OCI-LY1 (cell line): ENCODE results near the gene PRKACB.

Experiments used
- H2AFZ ChIP-seq: fragments of 200-600 bp; sonication (generic), shearing (Covaris generic); 2 replicates; pipeline ENCODE4 v1.6.0; 2014; ENCODE audit warnings: antibody characterized with exemption, mild to moderate bottlenecking, low read length
- H3F3A ChIP-seq: fragments of 200-600 bp; sonication (generic), shearing (Covaris generic); 2 replicates; pipeline ENCODE4 v1.6.0; 2014; ENCODE audit warnings: mild to moderate bottlenecking, antibody characterized with exemption, low read length, moderate library complexity; ENCODE audit not compliant: insufficient read depth
- H3K27ac ChIP-seq: fragments of 200-600 bp; sonication (generic); 2 replicates; pipeline ENCODE4 v1.5.1; 2014; ENCODE audit warnings: low read length, mixed run types, mild to moderate bottlenecking, low read depth; ENCODE audit not compliant: poor library complexity, severe bottlenecking
- H3K27me3 ChIP-seq: fragments of 200-600 bp; sonication (generic); 2 replicates; pipeline ENCODE4 v1.6.0; 2014; ENCODE audit warnings: antibody characterized with exemption, mild to moderate bottlenecking, low read length, moderate library complexity; ENCODE audit not compliant: insufficient read depth
- H3K36me3 ChIP-seq: fragments of 200-600 bp; sonication (generic); 2 replicates; pipeline ENCODE4 v1.6.1; 2014; ENCODE audit warnings: mild to moderate bottlenecking, antibody characterized with exemption, low read length, moderate library complexity, mixed read lengths; ENCODE audit not compliant: insufficient read depth
- H3K4me1 ChIP-seq: fragments of 200-600 bp; sonication (generic); 2 replicates; pipeline ENCODE4 v1.5.1; 2014; ENCODE audit warnings: mild to moderate bottlenecking, low read length, moderate library complexity; ENCODE audit not compliant: insufficient read depth, severe bottlenecking
- H3K4me2 ChIP-seq: fragments of 200-600 bp; sonication (generic), shearing (Covaris generic); 2 replicates; pipeline ENCODE4 v1.6.1; 2014; ENCODE audit warnings: low read length
- H3K4me3 ChIP-seq: fragments of 200-600 bp; sonication (generic); 2 replicates; pipeline ENCODE4 v1.5.1; 2014; ENCODE audit warnings: low read length, low read depth, mild to moderate bottlenecking, mixed read lengths; ENCODE audit not compliant: poor library complexity, severe bottlenecking
- H3K79me2 ChIP-seq: fragments of 200-600 bp; shearing (Covaris generic); 2 replicates; pipeline ENCODE4 v1.6.1; 2016; ENCODE audit warnings: mixed run types, low read length, mixed read lengths; ENCODE audit not compliant: insufficient read depth
- H3K9ac ChIP-seq: fragments of 200-600 bp; sonication (generic), shearing (Covaris generic); 2 replicates; pipeline ENCODE4 v1.6.1; 2014; ENCODE audit warnings: mild to moderate bottlenecking, low read length, mixed read lengths
- H3K9me2 ChIP-seq: fragments of 200-600 bp; sonication (generic), shearing (Covaris generic); 2 replicates; pipeline ENCODE4 v1.6.1; 2014; ENCODE audit warnings: low read depth, mild to moderate bottlenecking, low read length, mixed read lengths
- H3K9me3 ChIP-seq: fragments of 200-600 bp; shearing (Covaris generic); 2 replicates; pipeline ENCODE4 v1.6.1; 2014; ENCODE audit warnings: low read length, mixed read lengths
- H4K20me1 ChIP-seq: fragments of 200-600 bp; sonication (generic), shearing (Covaris generic); 2 replicates; pipeline ENCODE4 v1.6.0; 2016; ENCODE audit warnings: mild to moderate bottlenecking, low read length; ENCODE audit not compliant: insufficient read depth
- CTCF ChIP-seq: fragments of 200-600 bp; sonication (generic), shearing (Covaris generic); IDR thresholded peaks from 2 replicates; pipeline ENCODE4 v1.5.1; 2017; ENCODE audit warnings: mild to moderate bottlenecking, antibody characterized with exemption, low read length, moderate library complexity, mixed read lengths
- EZH2 ChIP-seq: fragments of 200-600 bp; sonication (generic), shearing (Covaris generic); IDR thresholded peaks from 2 replicates; pipeline ENCODE4 v1.8.0; 2017; ENCODE audit warnings: borderline replicate concordance, mixed run types, mild to moderate bottlenecking, antibody characterized with exemption, low read length, moderate library complexity, mixed read lengths

The PRKACB gene

DNA sequence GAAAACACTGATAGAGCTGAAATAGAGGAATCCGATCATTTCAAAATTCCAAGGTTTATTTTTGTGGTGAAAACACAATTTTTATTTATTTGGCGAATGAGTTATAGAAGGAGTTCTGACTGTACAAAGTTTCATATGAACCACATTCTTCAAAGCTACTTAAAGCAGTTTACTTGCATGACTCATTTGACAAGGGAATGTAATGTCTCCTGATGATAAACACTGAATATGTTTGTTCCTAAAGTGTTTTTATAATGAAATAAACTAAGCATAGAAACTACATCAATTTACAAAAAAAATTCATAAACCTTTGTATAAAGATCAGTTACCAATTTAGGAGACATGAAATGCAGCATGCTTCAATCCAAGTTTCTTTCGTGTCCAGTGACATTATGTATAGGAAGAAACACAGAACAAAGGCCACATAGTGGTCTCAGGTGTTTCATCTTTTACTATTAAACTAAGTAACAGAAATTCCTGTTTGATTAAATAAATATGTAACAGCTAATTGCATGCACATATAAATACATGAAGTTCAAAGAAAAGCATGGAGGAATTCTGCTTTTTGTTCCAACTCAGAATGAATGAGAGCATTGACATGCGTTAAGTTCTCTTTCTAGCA is 2.5 kb downstream of the PRKACB start:
- H3K4me3 ChIP-seq, result peak overlapping the region; percentile 96
- H3K79me2 ChIP-seq, result peaks cover 72% of the 10 kb centered on the region
- no peaks in the 10 kb centered on the region for H3K27me3 ChIP-seq
- H3K27ac ChIP-seq, result peak overlapping the region; percentile 98
- H3K9me2 ChIP-seq, result no peaks in the 10 kb centered on the region
- H3K36me3 ChIP-seq, result peaks cover 28% of the 10 kb centered on the region
- peak overlapping the region; percentile 89 for H3K4me2 ChIP-seq
- H2AFZ ChIP-seq, result no peak overlapping the region
- peak overlapping the region; percentile 89 for H3K9ac ChIP-seq
- peaks cover 63% of the 10 kb centered on the region for H3K4me1 ChIP-seq
- H3K9me3 ChIP-seq, result no peaks in the 10 kb centered on the region
- TF ChIP-seq CTCF (no peak), EZH2 (no peak)
- no peaks in the 10 kb centered on the region for H4K20me1 ChIP-seq
- H3F3A ChIP-seq, result no peaks in the 10 kb centered on the region

GRCh38 chr1:84148758-84149157 is 4.7 kb downstream of the PRKACB start:
- Histone ChIP-seq H3K9ac (no peak overlapping the region), H3K4me2 (peak overlapping the region; percentile 89; the same call in 1 of the 2 replicates), H3K27ac (peak overlapping the region; percentile 20)

DNA sequence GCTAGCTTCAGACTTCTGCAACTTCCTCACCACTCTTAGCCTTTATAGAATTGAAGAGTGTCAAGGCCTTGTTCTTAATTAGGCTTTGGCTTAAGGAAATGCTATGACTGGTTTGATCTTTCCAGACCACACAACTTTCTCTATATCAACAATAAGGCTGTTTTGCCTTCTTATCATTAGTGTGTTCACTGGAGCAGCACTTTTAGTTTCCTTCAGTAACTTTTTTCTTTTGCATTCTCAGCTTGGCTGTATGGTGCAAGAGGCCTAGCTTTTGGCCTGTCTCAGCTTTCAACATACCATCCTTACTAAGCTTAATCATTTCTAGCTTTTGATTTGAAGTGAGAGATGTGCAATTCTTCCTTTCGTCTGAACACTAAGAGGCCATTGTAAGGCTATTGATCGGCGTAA is 8.6 kb downstream of the PRKACB start:
- Histone ChIP-seq H4K20me1 (no peaks in the 10 kb centered on the region), H3K27ac (no peak overlapping the region), H2AFZ (no peak overlapping the region), H3K36me3 (peaks cover 80% of the 10 kb centered on the region), H3K9ac (no peak overlapping the region), H3K9me2 (no peaks in the 10 kb centered on the region), H3K79me2 (peaks cover 100% of the 10 kb centered on the region), H3K4me1 (peaks cover 39% of the 10 kb centered on the region), H3K27me3 (no peaks in the 10 kb centered on the region), H3K4me3 (no peak overlapping the region), H3K4me2 (no peak overlapping the region), H3K9me3 (no peaks in the 10 kb centered on the region), H3F3A (no peaks in the 10 kb centered on the region)
- TF ChIP-seq EZH2, result no peak
- TF ChIP-seq CTCF, result no peak

More at GRCh38 chr1:84148758-84149157, 4.7 kb downstream of the PRKACB start:
- TF ChIP-seq CTCF, result no peak
- no peak for TF ChIP-seq EZH2
- H3K27me3 ChIP-seq, result no peaks in the 10 kb centered on the region
- H3K9me2 ChIP-seq, result no peaks in the 10 kb centered on the region
- no peak overlapping the region for H2AFZ ChIP-seq
- H4K20me1 ChIP-seq, result no peaks in the 10 kb centered on the region
- H3K4me1 ChIP-seq, result peaks cover 59% of the 10 kb centered on the region
- peaks cover 95% of the 10 kb centered on the region for H3K79me2 ChIP-seq
- no peak overlapping the region for H3K4me3 ChIP-seq
- H3F3A ChIP-seq, result no peaks in the 10 kb centered on the region
- H3K36me3 ChIP-seq, result peaks cover 50% of the 10 kb centered on the region
- H3K9me3 ChIP-seq, result no peaks in the 10 kb centered on the region
